ENCODE results near the gene DSCAML1. TPM values are rescaled to one million over a fixed set of nuclear protein-coding genes. Genes with fewer than 3 reads are reported as not detected.

Gene DSCAML1
- total RNA-seq, 2 donors from 2014 or later, result 2.8 TPM; not detected in 1

- Mint-ChIP-seq H3K36me3 (ENCODE audit: low read depth) (no peaks in the 10 kb centered on the region), H3K9me3 (no peaks in the 10 kb centered on the region), H3K27me3 (peaks cover 15% of the 10 kb centered on the region), H3K27ac (no peak overlapping the region), H3K4me3 (no peak overlapping the region), H3K4me1 (no peaks in the 10 kb centered on the region)
- no peak for ATAC-seq (replicated peaks)
Measured at GRCh38 chr11:117477721-117478120, 319.3 kb downstream of the DSCAML1 start.

GRCh38 chr11:117476531-117477142 lies 320.4 kb downstream of the DSCAML1 start:
- no peak for ATAC-seq (replicated peaks)
- no peaks in the 10 kb centered on the region for H3K36me3 Mint-ChIP-seq (ENCODE audit: low read depth)
- H3K9me3 Mint-ChIP-seq, result no peaks in the 10 kb centered on the region
- H3K27ac Mint-ChIP-seq, result no peak overlapping the region
- no peak overlapping the region for H3K4me3 Mint-ChIP-seq
- H3K27me3 Mint-ChIP-seq, result peaks cover 9% of the 10 kb centered on the region
- no peaks in the 10 kb centered on the region for H3K4me1 Mint-ChIP-seq

GRCh38 chr11:117475716-117476530 lies 321.1 kb downstream of the DSCAML1 start:
- Mint-ChIP-seq H3K27me3 (peaks cover 9% of the 10 kb centered on the region), H3K36me3 (ENCODE audit: low read depth) (no peaks in the 10 kb centered on the region), H3K4me1 (no peaks in the 10 kb centered on the region), H3K4me3 (no peak overlapping the region), H3K9me3 (no peaks in the 10 kb centered on the region), H3K27ac (no peak overlapping the region)
- no peak for ATAC-seq (replicated peaks)

- Mint-ChIP-seq H3K27me3 (peaks cover 13% of the 10 kb centered on the region), H3K4me3 (no peak overlapping the region)
Measured at GRCh38 chr11:117473481-117474091, 323.4 kb downstream of the DSCAML1 start.

GRCh38 chr11:117471776-117472175 lies 325.2 kb downstream of the DSCAML1 start:
- ATAC-seq (replicated peaks), result no peak
- H3K36me3 Mint-ChIP-seq (ENCODE audit: low read depth), result no peaks in the 10 kb centered on the region
- H3K4me1 Mint-ChIP-seq, result no peaks in the 10 kb centered on the region
- no peak overlapping the region for H3K27ac Mint-ChIP-seq
- H3K27me3 Mint-ChIP-seq, result peaks cover 8% of the 10 kb centered on the region
- H3K9me3 Mint-ChIP-seq, result no peaks in the 10 kb centered on the region
- no peak overlapping the region for H3K4me3 Mint-ChIP-seq

More at GRCh38 chr11:117473481-117474091, 323.4 kb downstream of the DSCAML1 start:
- no peak for ATAC-seq (replicated peaks)
- no peaks in the 10 kb centered on the region for H3K36me3 Mint-ChIP-seq (ENCODE audit: low read depth)
- H3K9me3 Mint-ChIP-seq, result no peaks in the 10 kb centered on the region
- no peaks in the 10 kb centered on the region for H3K4me1 Mint-ChIP-seq
- H3K27ac Mint-ChIP-seq, result no peak overlapping the region

- no peaks in the 10 kb centered on the region for H3K4me1 Mint-ChIP-seq
- H3K27me3 Mint-ChIP-seq, result peaks cover 4% of the 10 kb centered on the region
- no peak for ATAC-seq (replicated peaks)
- H3K4me3 Mint-ChIP-seq, result no peak overlapping the region
- H3K27ac Mint-ChIP-seq, result no peak overlapping the region
- H3K36me3 Mint-ChIP-seq (ENCODE audit: low read depth), result no peaks in the 10 kb centered on the region
- no peaks in the 10 kb centered on the region for H3K9me3 Mint-ChIP-seq
Measured at GRCh38 chr11:117470576-117470975, 326.4 kb downstream of the DSCAML1 start.

GRCh38 chr11:117468888-117469287 lies 328.1 kb downstream of the DSCAML1 start:
- Mint-ChIP-seq H3K27ac (no peak overlapping the region), H3K4me3 (no peak overlapping the region), H3K9me3 (no peaks in the 10 kb centered on the region), H3K36me3 (ENCODE audit: low read depth) (no peaks in the 10 kb centered on the region), H3K27me3 (peaks cover 7% of the 10 kb centered on the region), H3K4me1 (no peaks in the 10 kb centered on the region)
- peak; percentile 24 for ATAC-seq (replicated peaks)

GRCh38 chr11:117467770-117468169 lies 329.2 kb downstream of the DSCAML1 start:
- Mint-ChIP-seq H3K27me3 (peaks cover 7% of the 10 kb centered on the region), H3K9me3 (no peaks in the 10 kb centered on the region), H3K27ac (no peak overlapping the region), H3K36me3 (ENCODE audit: low read depth) (no peaks in the 10 kb centered on the region), H3K4me3 (no peak overlapping the region), H3K4me1 (no peaks in the 10 kb centered on the region)
- ATAC-seq (replicated peaks), result no peak

- peaks cover 7% of the 10 kb centered on the region for H3K27me3 Mint-ChIP-seq
- no peak overlapping the region for H3K4me3 Mint-ChIP-seq
Measured at GRCh38 chr11:117466966-117467365, 330.1 kb downstream of the DSCAML1 start.

GRCh38 chr11:117465236-117465997 lies 331.6 kb downstream of the DSCAML1 start:
- Mint-ChIP-seq H3K4me3 (no peak overlapping the region), H3K4me1 (no peaks in the 10 kb centered on the region), H3K36me3 (ENCODE audit: low read depth) (no peaks in the 10 kb centered on the region), H3K27ac (no peak overlapping the region), H3K27me3 (peaks cover 11% of the 10 kb centered on the region), H3K9me3 (no peaks in the 10 kb centered on the region)
- ATAC-seq (replicated peaks), result no peak

More at GRCh38 chr11:117466966-117467365, 330.1 kb downstream of the DSCAML1 start:
- H3K27ac Mint-ChIP-seq, result no peak overlapping the region
- no peaks in the 10 kb centered on the region for H3K4me1 Mint-ChIP-seq
- ATAC-seq (replicated peaks), result no peak
- H3K36me3 Mint-ChIP-seq (ENCODE audit: low read depth), result no peaks in the 10 kb centered on the region
- no peaks in the 10 kb centered on the region for H3K9me3 Mint-ChIP-seq

GRCh38 chr11:117464778-117465177 lies 332.2 kb downstream of the DSCAML1 start:
- Mint-ChIP-seq H3K4me3 (no peak overlapping the region), H3K27me3 (peaks cover 15% of the 10 kb centered on the region), H3K4me1 (no peaks in the 10 kb centered on the region), H3K27ac (no peak overlapping the region), H3K36me3 (ENCODE audit: low read depth) (no peaks in the 10 kb centered on the region), H3K9me3 (no peaks in the 10 kb centered on the region)
- no peak for ATAC-seq (replicated peaks)

- H3K36me3 Mint-ChIP-seq (ENCODE audit: low read depth), result no peaks in the 10 kb centered on the region
- ATAC-seq (replicated peaks), result no peak
- no peaks in the 10 kb centered on the region for H3K9me3 Mint-ChIP-seq
- peaks cover 4% of the 10 kb centered on the region for H3K4me1 Mint-ChIP-seq
- no peak overlapping the region for H3K4me3 Mint-ChIP-seq
- H3K27me3 Mint-ChIP-seq, result peaks cover 22% of the 10 kb centered on the region
- no peak overlapping the region for H3K27ac Mint-ChIP-seq
Measured at GRCh38 chr11:117462864-117463247, 334.2 kb downstream of the DSCAML1 start.

- no peak overlapping the region for H3K4me3 Mint-ChIP-seq
- no peaks in the 10 kb centered on the region for H3K9me3 Mint-ChIP-seq
- H3K36me3 Mint-ChIP-seq (ENCODE audit: low read depth), result no peaks in the 10 kb centered on the region
- ATAC-seq (replicated peaks), result no peak
- no peak overlapping the region for H3K27ac Mint-ChIP-seq
- peaks cover 4% of the 10 kb centered on the region for H3K4me1 Mint-ChIP-seq
- peaks cover 22% of the 10 kb centered on the region for H3K27me3 Mint-ChIP-seq
Measured at GRCh38 chr11:117462183-117462863, 334.7 kb downstream of the DSCAML1 start.
